GM12872 (cell line): ENCODE measurements around the gene STXBP5L.

Source experiments
- TF ChIP-seq, protein P1 (sequence below): IDR thresholded peaks from 3 replicates; pipeline ENCODE4 v1.5.1; 2011; ENCODE audit warnings: low read depth, mild to moderate bottlenecking, low read length, moderate library complexity; ENCODE audit not compliant: insufficient read depth

Gene STXBP5L

DNA sequence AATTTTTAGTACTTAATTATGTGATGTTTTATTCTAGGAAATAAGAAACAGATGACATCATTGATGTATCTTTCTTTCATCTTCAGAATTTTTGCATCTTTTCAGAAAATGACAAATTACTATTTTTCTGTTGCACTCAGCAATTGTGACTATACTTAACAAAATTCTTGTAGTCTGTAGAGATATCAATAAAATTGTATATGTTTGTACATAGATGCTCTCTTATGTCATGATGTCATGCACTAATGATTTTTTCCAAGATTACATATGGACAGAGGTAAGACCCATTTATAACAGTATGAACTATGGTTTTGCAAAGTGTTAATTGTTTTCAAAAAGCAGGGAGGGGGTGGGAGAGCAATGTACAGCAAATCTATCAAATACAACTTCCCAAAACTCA, 516.5 kb downstream of the STXBP5L start:
- TF ChIP-seq, protein P1, sequence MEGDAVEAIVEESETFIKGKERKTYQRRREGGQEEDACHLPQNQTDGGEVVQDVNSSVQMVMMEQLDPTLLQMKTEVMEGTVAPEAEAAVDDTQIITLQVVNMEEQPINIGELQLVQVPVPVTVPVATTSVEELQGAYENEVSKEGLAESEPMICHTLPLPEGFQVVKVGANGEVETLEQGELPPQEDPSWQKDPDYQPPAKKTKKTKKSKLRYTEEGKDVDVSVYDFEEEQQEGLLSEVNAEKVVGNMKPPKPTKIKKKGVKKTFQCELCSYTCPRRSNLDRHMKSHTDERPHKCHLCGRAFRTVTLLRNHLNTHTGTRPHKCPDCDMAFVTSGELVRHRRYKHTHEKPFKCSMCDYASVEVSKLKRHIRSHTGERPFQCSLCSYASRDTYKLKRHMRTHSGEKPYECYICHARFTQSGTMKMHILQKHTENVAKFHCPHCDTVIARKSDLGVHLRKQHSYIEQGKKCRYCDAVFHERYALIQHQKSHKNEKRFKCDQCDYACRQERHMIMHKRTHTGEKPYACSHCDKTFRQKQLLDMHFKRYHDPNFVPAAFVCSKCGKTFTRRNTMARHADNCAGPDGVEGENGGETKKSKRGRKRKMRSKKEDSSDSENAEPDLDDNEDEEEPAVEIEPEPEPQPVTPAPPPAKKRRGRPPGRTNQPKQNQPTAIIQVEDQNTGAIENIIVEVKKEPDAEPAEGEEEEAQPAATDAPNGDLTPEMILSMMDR, result no peak

DNA sequence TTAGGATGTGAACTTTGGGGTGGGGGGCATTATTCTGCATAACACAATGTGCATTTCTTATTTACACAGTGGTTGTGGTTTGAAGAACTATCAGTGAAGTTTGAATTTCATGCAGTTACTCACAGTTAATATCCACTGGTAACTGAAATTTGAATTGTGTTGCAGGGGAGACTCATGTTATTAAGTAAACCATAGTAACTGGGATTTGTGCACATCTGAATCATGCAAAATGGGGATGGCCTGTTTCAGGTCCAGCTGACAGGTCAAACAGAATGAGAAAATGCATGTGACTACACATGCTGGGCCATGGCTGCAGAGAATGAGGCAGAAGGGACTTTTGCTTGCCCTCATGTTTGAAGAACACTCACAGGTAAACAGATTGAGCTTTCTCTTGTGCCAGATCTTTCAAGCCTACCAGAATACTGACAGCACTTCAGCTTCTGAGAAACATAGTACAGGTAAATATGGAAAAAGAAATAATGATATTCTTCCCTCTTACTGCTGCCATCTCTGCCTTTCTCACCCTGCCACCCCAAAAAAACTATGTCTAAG, 522.7 kb downstream of the STXBP5L start:
- TF ChIP-seq, protein P1, result no peak

DNA sequence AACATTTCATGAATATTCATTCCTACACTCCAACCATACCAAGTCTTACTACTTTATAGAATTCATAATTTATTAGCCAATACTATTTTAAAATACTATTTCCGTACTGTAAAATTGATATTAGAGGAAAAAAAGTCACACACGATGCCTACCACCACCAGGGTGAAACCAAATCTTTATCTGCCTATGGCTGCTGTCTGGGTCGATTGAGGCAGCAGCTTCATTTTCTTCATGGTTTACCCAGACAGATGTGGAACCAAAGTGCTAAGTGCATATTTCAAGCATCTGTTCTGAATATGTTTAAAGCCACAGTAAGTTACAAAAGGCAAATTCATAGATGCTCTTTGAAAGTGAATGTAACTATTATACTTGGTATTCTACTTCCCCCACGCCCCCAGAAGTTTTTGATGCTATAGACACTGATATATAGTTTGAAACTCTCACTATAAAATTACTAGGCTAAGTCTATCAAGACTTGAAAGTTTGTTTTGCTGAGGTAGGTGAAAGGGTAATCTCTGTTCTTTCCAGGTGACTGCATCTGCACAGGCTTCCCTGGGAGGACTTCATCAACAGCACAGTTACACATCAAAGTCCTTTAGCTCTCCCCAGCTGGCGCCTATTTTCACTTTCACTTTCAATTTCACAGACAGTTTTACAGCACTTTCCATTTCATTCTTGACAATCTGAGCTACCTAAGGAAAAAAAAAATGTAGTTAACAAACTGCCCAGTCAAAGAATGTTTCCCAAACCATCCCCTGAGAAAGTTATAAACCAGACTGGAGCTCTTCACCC, 523.9 kb downstream of the STXBP5L start:
- TF ChIP-seq, protein P1, result no peak

DNA sequence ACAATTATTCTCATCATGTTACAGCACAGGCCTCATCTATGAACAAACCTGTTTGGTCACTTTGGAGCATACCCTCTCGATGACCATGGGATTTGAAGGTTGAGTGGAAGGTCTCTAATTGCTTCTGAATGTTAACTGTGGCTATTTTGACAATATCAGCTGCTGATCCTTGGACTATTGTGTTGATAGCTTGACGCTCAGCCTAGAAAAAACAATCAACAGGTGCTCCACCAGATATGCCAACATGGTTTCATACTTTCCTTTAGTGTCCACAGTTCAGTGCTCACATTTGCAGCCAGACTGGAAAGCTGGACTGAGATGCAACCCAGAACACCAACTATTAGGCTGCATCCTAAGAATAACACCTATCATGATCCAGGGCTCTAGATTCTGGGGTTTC, 528.1 kb downstream of the STXBP5L start:
- TF ChIP-seq, protein P1, result no peak

DNA sequence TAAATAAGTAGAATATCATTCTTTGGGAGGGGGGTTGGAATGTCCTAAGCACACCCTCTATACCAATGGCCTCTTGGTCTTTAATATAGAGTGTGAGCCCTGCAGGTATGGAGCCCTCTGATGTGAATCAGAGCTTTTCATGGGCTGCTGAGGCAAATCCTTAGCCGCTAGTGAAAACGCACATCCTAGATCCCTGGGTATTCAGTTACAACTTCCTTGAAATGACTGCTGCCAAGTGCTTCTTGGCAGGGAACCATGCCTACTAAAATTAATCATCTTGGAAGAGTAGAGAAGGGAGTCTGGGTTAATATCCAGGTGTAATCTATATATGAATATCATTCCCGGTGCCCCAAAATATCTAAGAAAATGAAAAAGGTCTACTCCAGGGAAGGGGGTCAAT, 528.6 kb downstream of the STXBP5L start:
- TF ChIP-seq, protein P1, result no peak

DNA sequence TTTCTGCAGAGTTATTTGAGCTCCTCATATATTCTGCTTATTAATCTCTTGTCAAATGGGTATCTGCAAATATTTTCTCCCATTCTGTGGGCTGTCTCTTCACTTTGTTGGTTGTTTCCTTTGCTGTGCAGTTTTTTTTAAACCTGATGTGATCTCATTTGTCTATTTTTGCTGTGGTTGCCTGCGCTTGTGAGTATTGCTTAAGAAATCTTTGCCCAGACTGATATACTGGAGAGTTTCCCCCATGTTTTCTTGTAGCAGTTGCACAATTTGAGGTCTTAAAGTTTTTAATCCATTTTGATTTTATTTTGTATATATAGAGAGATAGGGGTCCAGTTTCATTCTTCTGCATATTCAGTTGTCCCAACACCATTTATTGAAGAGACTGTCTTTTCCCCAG, 535.5 kb downstream of the STXBP5L start:
- TF ChIP-seq, protein P1, result no peak

DNA sequence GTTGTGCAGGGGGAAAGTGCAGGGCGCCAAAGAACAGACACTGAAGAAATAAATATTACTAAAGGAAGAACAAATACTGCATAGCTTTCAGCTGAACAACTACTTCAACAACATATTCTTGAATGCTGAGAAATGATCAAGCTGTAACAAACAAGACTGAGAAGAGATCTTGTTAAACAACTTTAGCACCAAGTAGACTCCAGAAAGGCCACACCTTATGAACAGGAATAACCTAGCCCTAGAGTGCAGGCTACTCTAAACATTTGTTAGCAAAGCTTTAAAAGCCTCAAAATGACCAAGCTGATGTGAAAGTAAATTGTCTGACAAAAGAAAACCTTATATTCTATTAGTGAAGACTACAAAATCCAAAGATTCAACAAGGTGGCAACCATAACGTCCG, 554.6 kb downstream of the STXBP5L start:
- TF ChIP-seq, protein P1, result no peak
